ENCODE results near the gene MS4A15.

- TF ChIP-seq POLR2A (IDR thresholded peaks at IDR 0.05): no peak
- TF ChIP-seq CTCF (IDR thresholded peaks at IDR 0.05): no peak
- TF ChIP-seq EP300 (IDR thresholded peaks at IDR 0.05): no peak
Measured at GRCh38 chr11:60734279-60734678, 22.4 kb upstream of the MS4A15 start.

All from gastroesophageal sphincter (tissue), 3 donors.